Measurements from ENCODE around the gene PIMREG.

PIMREG gene

DNA sequence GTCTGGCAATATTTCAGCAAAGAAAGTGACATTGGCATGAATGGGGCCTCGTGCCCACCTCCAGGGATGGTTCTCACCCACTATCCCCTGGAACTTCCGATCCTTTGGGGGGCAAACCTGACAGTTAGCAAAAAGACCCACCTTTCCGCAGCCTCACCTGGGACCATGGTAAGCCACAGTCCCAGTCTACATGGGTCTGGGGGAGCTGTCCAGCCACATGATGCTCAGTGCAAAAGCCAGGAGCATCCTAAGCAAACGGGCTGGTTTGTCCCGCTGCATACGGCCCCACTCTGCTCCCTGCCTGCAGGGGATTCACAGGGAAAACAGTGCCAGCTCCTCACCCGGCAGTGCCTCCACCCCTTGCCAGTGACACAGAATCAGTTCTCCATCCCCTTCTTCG, 28.6 kb upstream of the PIMREG start:
- no peak overlapping the region for H2AFZ ChIP-seq (ENCODE audit: low read depth, low read length, severe bottlenecking)
- H3K9ac ChIP-seq (ENCODE audit: low read length), result no peak overlapping the region
- H3K4me2 ChIP-seq (ENCODE audit: low read depth, low read length, poor library complexity, severe bottlenecking), result no peak overlapping the region
- no peaks in the 10 kb centered on the region for H3K9me3 ChIP-seq (ENCODE audit: insufficient read depth, low read length)
- H3K79me2 ChIP-seq (ENCODE audit: insufficient read depth, low read length), result no peaks in the 10 kb centered on the region
- H4K20me1 ChIP-seq (ENCODE audit: low read depth, low read length), result no peaks in the 10 kb centered on the region
- no peaks in the 10 kb centered on the region for H3K27me3 ChIP-seq (ENCODE audit: low read length)
- no peak overlapping the region for H3K27ac ChIP-seq (ENCODE audit: low read depth, low read length)
- TF ChIP-seq, protein P1, sequence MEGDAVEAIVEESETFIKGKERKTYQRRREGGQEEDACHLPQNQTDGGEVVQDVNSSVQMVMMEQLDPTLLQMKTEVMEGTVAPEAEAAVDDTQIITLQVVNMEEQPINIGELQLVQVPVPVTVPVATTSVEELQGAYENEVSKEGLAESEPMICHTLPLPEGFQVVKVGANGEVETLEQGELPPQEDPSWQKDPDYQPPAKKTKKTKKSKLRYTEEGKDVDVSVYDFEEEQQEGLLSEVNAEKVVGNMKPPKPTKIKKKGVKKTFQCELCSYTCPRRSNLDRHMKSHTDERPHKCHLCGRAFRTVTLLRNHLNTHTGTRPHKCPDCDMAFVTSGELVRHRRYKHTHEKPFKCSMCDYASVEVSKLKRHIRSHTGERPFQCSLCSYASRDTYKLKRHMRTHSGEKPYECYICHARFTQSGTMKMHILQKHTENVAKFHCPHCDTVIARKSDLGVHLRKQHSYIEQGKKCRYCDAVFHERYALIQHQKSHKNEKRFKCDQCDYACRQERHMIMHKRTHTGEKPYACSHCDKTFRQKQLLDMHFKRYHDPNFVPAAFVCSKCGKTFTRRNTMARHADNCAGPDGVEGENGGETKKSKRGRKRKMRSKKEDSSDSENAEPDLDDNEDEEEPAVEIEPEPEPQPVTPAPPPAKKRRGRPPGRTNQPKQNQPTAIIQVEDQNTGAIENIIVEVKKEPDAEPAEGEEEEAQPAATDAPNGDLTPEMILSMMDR (IDR thresholded peaks at IDR 0.05; ENCODE audit: insufficient read depth, low read length, poor library complexity, severe bottlenecking), result no peak
- no peak for TF ChIP-seq EZH2phosphoT487 (conservative IDR thresholded peaks at IDR 0.05; ENCODE audit: low read length)
- no peaks in the 10 kb centered on the region for H3F3A ChIP-seq (ENCODE audit: insufficient read depth)
- H3K36me3 ChIP-seq (ENCODE audit: low read length), result no peaks in the 10 kb centered on the region
- no peaks in the 10 kb centered on the region for H3K9me2 ChIP-seq (replicated peaks; ENCODE audit: insufficient read depth, low read length)
- H3K4me3 ChIP-seq (ENCODE audit: insufficient read depth, low read length, poor library complexity, severe bottlenecking), result no peak overlapping the region

DNA sequence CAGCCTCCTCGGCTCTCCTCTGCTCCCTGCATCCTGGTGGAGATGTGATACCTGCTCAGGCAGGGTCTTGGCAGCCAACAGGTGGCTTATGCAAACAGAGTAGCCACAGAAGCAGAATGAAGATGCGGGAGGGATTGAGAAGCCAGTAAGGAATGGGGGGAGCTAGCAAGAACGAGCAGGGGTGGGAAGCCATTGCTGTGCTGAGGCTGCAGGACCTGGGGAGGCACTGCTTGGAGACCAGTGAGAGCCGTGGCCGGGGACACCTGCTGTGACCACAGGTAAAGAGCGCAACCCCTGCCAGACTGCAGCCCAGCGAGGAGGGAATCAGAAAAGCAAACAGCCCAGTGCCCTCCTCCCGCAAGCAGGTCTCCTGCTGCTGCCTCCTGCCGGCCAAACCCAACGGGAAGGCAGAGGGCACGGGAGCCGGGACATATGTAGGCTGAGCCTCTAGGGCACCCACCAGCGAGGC, 24.0 kb upstream of the PIMREG start:
- Histone ChIP-seq H3K4me2 (ENCODE audit: low read depth, low read length, poor library complexity, severe bottlenecking) (no peak overlapping the region), H2AFZ (ENCODE audit: low read depth, low read length, severe bottlenecking) (no peak overlapping the region), H3K9me3 (ENCODE audit: insufficient read depth, low read length) (no peaks in the 10 kb centered on the region), H3K9ac (ENCODE audit: low read length) (no peak overlapping the region), H3K36me3 (ENCODE audit: low read length) (no peaks in the 10 kb centered on the region), H3F3A (ENCODE audit: insufficient read depth) (no peaks in the 10 kb centered on the region), H3K4me3 (ENCODE audit: insufficient read depth, low read length, poor library complexity, severe bottlenecking) (no peak overlapping the region), H3K27me3 (ENCODE audit: low read length) (no peaks in the 10 kb centered on the region), H3K79me2 (ENCODE audit: insufficient read depth, low read length) (no peaks in the 10 kb centered on the region), H3K9me2 (replicated peaks; ENCODE audit: insufficient read depth, low read length) (no peaks in the 10 kb centered on the region), H4K20me1 (ENCODE audit: low read depth, low read length) (no peaks in the 10 kb centered on the region), H3K27ac (ENCODE audit: low read depth, low read length) (no peak overlapping the region)
- no peak for TF ChIP-seq EZH2phosphoT487 (conservative IDR thresholded peaks at IDR 0.05; ENCODE audit: low read length)
- TF ChIP-seq, protein P1 (IDR thresholded peaks at IDR 0.05; ENCODE audit: insufficient read depth, low read length, poor library complexity, severe bottlenecking), result peak; percentile 9

DNA sequence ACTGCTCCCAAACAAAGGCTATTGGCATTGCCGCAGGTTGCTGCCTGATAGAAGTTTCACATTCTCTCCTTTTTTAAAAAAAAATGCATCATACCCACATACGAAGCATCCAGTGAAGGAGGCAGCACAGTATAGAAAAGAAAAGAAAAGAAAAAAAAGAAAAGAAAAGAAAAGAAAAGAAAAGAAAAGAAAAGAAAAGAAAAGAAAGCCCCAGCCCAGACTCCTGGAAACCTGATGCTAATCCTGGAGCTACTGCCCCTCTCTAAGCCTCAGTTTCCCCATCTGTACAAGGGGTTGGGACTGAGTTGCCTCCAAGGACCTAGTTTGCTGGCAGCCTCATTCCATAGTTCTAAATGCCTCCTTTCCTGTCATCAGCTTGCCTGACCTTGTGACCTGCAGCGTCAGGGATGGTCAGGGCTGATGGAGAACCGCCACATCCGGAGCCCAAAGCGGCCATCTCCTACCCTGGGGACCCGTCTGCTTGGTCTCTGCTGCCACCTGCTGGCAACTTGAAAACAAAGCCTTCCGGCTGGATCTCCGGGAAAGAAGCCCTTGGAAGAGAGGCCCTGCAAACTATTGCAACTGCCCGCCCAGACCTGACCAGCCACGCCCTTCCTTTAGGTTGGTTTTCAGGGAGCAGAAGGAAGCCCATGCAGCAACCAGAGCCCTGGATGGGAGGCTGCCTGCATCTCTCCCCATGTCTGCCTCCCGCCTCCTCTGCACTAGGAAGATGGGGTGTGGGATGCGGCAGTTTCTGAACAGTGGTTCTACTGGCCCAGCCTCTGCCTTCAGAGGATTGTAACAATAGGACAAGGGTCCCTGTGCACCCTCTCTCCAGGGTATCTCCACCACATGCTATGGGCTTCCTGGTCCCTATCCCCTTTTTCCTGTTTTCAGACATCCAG, 22.3 kb upstream of the PIMREG start:
- H2AFZ ChIP-seq (ENCODE audit: low read depth, low read length, severe bottlenecking), result no peak overlapping the region
- H3K27ac ChIP-seq (ENCODE audit: low read depth, low read length), result no peak overlapping the region
- no peaks in the 10 kb centered on the region for H3K9me3 ChIP-seq (ENCODE audit: insufficient read depth, low read length)
- H3F3A ChIP-seq (ENCODE audit: insufficient read depth), result no peaks in the 10 kb centered on the region
- no peaks in the 10 kb centered on the region for H3K9me2 ChIP-seq (replicated peaks; ENCODE audit: insufficient read depth, low read length)
- H4K20me1 ChIP-seq (ENCODE audit: low read depth, low read length), result no peaks in the 10 kb centered on the region
- TF ChIP-seq EZH2phosphoT487 (conservative IDR thresholded peaks at IDR 0.05; ENCODE audit: low read length), result no peak
- TF ChIP-seq, protein P1 (IDR thresholded peaks at IDR 0.05; ENCODE audit: insufficient read depth, low read length, poor library complexity, severe bottlenecking), result peak; percentile 50
- no peak overlapping the region for H3K4me3 ChIP-seq (ENCODE audit: insufficient read depth, low read length, poor library complexity, severe bottlenecking)
- H3K9ac ChIP-seq (ENCODE audit: low read length), result no peak overlapping the region
- H3K4me2 ChIP-seq (ENCODE audit: low read depth, low read length, poor library complexity, severe bottlenecking), result no peak overlapping the region
- H3K27me3 ChIP-seq (ENCODE audit: low read length), result no peaks in the 10 kb centered on the region
- no peaks in the 10 kb centered on the region for H3K79me2 ChIP-seq (ENCODE audit: insufficient read depth, low read length)
- H3K36me3 ChIP-seq (ENCODE audit: low read length), result no peaks in the 10 kb centered on the region

All from SU-DHL-6 (cell line).